Memory B cell (primary cell): ENCODE data around the gene BCL6.

Experiments used
- ATAC-seq: fragments of 150-1000 bp; cut with Tn5 transposase; 2 replicates; pipeline ENCODE4 v1.10.0; 2021; ENCODE audit warnings: low read depth, mild to moderate bottlenecking, moderate library complexity
- DNase-seq, 2 donors: peaks; one replicate each; pipeline ENCODE4 v3.0.0; 2022; ENCODE audit warnings: low spot score in 2 of 2
- H3K27ac Mint-ChIP-seq: one replicate; pipeline ENCODE4 v1.8.0; 2022; ENCODE audit warnings: mild to moderate bottlenecking, moderate library complexity, mixed read lengths
- H3K27me3 Mint-ChIP-seq: one replicate; pipeline ENCODE4 v1.8.0; 2022; ENCODE audit warnings: mixed read lengths
- H3K36me3 Mint-ChIP-seq: one replicate; pipeline ENCODE4 v1.8.0; 2022; ENCODE audit warnings: mild to moderate bottlenecking, mixed read lengths
- H3K4me1 Mint-ChIP-seq: one replicate; pipeline ENCODE4 v1.8.0; 2022; ENCODE audit warnings: mixed read lengths
- H3K4me3 Mint-ChIP-seq: one replicate; pipeline ENCODE4 v1.8.0; 2022; ENCODE audit warnings: mild to moderate bottlenecking, moderate library complexity, mixed read lengths
- H3K9me3 Mint-ChIP-seq: one replicate; pipeline ENCODE4 v1.8.0; 2022; ENCODE audit warnings: mixed read lengths

The BCL6 gene

GRCh38 chr3:187747506-187747905 is 2.2 kb upstream of the BCL6 start:
- Mint-ChIP-seq H3K4me3 (no peak overlapping the region), H3K4me1 (peaks cover 47% of the 10 kb centered on the region), H3K36me3 (no peaks in the 10 kb centered on the region), H3K27ac (peak overlapping the region; percentile 99), H3K27me3 (no peaks in the 10 kb centered on the region), H3K9me3 (no peaks in the 10 kb centered on the region)
- no peak for ATAC-seq
- DNase-seq = no peak

- Mint-ChIP-seq H3K9me3 (no peaks in the 10 kb centered on the region), H3K4me1 (peaks cover 51% of the 10 kb centered on the region), H3K36me3 (no peaks in the 10 kb centered on the region), H3K27ac (peak overlapping the region; percentile 99), H3K27me3 (no peaks in the 10 kb centered on the region), H3K4me3 (peak overlapping the region; percentile 97)
- DNase-seq (no peak), ATAC-seq (no peak)
Measured at GRCh38 chr3:187746442-187747281, 1.4 kb upstream of the BCL6 start.

DNA sequence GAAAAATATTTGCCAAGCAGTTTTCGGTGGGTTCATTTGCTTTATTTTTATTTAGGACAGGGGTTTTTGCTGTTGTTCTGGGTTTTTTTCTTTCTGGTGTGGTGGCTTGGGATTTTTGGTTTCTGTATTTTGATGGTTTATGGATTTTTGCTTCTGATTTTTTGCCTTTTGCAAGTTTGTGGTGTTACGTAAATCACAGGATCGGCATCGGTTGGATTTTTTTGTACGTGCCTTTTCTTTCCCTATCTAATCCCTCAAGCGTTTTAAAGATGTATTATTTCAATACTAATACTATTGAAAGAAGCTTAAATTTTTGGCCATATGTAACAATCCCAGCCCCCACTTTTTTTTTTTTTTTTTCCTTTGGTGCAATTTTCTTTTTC is 782 bp upstream of the BCL6 start:
- H3K27me3 Mint-ChIP-seq = no peaks in the 10 kb centered on the region
- H3K4me1 Mint-ChIP-seq = peaks cover 55% of the 10 kb centered on the region
- peak overlapping the region; percentile 97 for H3K4me3 Mint-ChIP-seq
- no peaks in the 10 kb centered on the region for H3K36me3 Mint-ChIP-seq
- no peaks in the 10 kb centered on the region for H3K9me3 Mint-ChIP-seq
- no peak for ATAC-seq
- DNase-seq = no peak
- H3K27ac Mint-ChIP-seq = peak overlapping the region; percentile 99

- no peaks in the 10 kb centered on the region for H3K36me3 Mint-ChIP-seq
Measured at GRCh38 chr3:187744169-187745151, 808 bp downstream of the BCL6 start.

GRCh38 chr3:187743195-187744141 is 1.8 kb downstream of the BCL6 start:
- Mint-ChIP-seq H3K4me3 (peak overlapping the region; percentile 97), H3K9me3 (no peaks in the 10 kb centered on the region), H3K27me3 (no peaks in the 10 kb centered on the region), H3K27ac (peak overlapping the region; percentile 99), H3K4me1 (peaks cover 50% of the 10 kb centered on the region), H3K36me3 (no peaks in the 10 kb centered on the region)
- DNase-seq (peak in 1 of 2 donors; percentile 28), ATAC-seq (no peak)

More at GRCh38 chr3:187744169-187745151, 808 bp downstream of the BCL6 start:
- peak overlapping the region; percentile 97 for H3K4me3 Mint-ChIP-seq
- H3K9me3 Mint-ChIP-seq = no peaks in the 10 kb centered on the region
- DNase-seq = peak; percentile 29 to 47
- no peak for ATAC-seq
- peaks cover 46% of the 10 kb centered on the region for H3K4me1 Mint-ChIP-seq
- peak overlapping the region; percentile 99 for H3K27ac Mint-ChIP-seq
- H3K27me3 Mint-ChIP-seq = no peaks in the 10 kb centered on the region

- H3K4me1 Mint-ChIP-seq = peaks cover 45% of the 10 kb centered on the region
- H3K27me3 Mint-ChIP-seq = no peaks in the 10 kb centered on the region
- no peaks in the 10 kb centered on the region for H3K36me3 Mint-ChIP-seq
- no peaks in the 10 kb centered on the region for H3K9me3 Mint-ChIP-seq
- DNase-seq (no peak), ATAC-seq (no peak)
- H3K4me3 Mint-ChIP-seq = peak overlapping the region; percentile 97
- peak overlapping the region; percentile 64 for H3K27ac Mint-ChIP-seq
Measured at GRCh38 chr3:187742351-187743171, 2.7 kb downstream of the BCL6 start.

GRCh38 chr3:187741403-187742350 is 3.6 kb downstream of the BCL6 start:
- DNase-seq (peak; percentile 67 to 69), ATAC-seq (peak; percentile 18)
- Mint-ChIP-seq H3K27me3 (no peaks in the 10 kb centered on the region), H3K4me3 (peak overlapping the region; percentile 79), H3K4me1 (peaks cover 49% of the 10 kb centered on the region), H3K36me3 (no peaks in the 10 kb centered on the region), H3K27ac (peak overlapping the region; percentile 33), H3K9me3 (no peaks in the 10 kb centered on the region)

DNA sequence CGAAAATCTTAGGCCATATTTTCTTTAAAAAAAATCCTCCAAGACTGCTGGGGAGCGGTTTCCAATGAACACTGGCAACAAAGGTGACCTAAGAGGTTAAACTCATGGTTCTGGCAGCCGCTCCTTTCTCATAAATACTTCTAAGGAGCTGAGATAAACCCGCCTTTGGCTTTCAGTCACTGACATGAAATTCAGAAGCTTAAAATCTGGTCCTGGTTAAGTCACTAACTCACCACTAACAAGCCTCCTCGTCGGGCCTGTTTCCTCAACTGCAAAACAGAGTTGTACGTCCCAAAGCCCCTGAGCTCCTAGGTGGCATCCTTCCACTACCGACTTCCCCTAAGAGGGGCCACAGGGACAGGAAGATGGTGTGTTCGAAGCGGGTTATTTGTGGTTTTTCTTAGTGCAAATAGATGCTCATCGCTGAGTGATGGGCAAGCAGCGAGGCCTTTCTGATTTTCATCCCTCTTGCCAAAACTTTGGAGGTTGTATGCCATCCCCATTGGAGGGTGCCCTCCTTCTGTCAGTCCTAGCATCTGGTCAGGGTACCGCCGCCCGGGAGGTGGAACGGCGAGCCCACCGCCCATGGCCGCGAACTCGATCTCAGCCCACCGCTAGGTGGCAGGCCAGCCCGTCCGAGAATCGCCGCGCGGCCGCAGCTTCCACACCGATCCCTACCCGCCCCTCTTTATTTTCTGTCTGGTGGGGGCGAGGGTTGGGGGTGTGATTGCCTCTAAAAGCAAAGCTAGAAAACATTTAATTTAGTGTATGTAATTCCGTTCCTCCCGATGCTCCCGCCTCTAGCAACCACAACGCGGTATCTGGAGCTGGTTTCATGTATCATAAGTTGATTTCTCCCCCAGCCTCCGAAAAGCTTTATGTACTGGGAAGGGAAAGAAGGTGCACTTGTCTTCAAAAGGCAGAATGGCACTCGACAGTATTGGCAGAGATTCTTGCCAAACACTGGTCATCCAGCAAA is 4.6 kb downstream of the BCL6 start:
- Mint-ChIP-seq H3K4me3 (peak overlapping the region; percentile 79), H3K36me3 (no peaks in the 10 kb centered on the region), H3K27me3 (no peaks in the 10 kb centered on the region), H3K9me3 (no peaks in the 10 kb centered on the region), H3K27ac (peak overlapping the region; percentile 33), H3K4me1 (peaks cover 44% of the 10 kb centered on the region)
- peak; percentile 70 to 82 for DNase-seq
- peak; percentile 12 for ATAC-seq

DNA sequence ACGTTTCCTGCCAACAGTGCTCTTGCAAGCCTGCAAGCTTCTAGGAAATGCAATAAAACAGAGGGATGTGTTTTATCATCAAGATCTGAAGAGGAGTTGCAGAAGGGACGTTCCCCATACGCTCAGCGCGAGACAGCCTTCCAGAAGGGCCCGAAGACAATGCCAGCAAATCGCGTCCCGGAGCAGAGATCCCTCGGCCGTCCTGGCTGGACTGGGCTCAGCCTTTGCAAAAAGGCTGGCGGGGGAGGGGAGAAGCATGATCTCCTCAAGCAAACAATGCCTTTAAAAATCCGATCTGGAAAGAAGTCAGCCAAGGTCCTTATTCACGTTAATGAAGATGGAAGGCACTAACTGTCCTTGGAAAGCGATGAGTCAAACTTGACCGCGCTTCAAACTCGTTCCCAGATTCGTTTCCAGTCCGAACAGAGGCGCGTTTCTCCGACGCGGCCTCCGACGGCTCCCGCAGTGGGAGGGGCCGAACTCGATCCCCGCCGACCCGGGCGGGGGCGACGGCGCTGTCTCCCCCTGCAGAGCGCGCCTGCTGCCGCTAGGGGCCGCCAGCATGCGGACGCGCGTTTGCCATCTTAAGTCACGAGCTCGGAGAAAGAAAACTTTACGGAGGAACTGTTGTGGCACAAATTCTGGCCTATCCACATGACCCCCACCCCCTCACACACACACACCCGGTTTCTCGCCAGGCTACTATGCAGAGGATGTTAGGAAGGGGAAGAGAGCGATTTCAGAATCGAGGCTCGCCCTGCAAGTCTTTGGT is 5.5 kb downstream of the BCL6 start:
- peaks cover 41% of the 10 kb centered on the region for H3K4me1 Mint-ChIP-seq
- DNase-seq (peak; percentile 82 to 87), ATAC-seq (peak; percentile 49)
- no peaks in the 10 kb centered on the region for H3K27me3 Mint-ChIP-seq
- peak overlapping the region; percentile 79 for H3K4me3 Mint-ChIP-seq
- no peaks in the 10 kb centered on the region for H3K9me3 Mint-ChIP-seq
- no peaks in the 10 kb centered on the region for H3K36me3 Mint-ChIP-seq
- H3K27ac Mint-ChIP-seq = peak overlapping the region; percentile 33

- Mint-ChIP-seq H3K9me3 (no peaks in the 10 kb centered on the region), H3K27me3 (no peaks in the 10 kb centered on the region), H3K4me3 (peak overlapping the region; percentile 79), H3K4me1 (peaks cover 36% of the 10 kb centered on the region), H3K27ac (peak overlapping the region; percentile 57), H3K36me3 (peaks cover 1% of the 10 kb centered on the region)
- DNase-seq (peak in 1 of 2 donors; percentile 46), ATAC-seq (no peak)
Measured at GRCh38 chr3:187739094-187739560, 6.1 kb downstream of the BCL6 start.
